ENCODE measurements around the gene UBE2Q1.

Gene UBE2Q1

DNA sequence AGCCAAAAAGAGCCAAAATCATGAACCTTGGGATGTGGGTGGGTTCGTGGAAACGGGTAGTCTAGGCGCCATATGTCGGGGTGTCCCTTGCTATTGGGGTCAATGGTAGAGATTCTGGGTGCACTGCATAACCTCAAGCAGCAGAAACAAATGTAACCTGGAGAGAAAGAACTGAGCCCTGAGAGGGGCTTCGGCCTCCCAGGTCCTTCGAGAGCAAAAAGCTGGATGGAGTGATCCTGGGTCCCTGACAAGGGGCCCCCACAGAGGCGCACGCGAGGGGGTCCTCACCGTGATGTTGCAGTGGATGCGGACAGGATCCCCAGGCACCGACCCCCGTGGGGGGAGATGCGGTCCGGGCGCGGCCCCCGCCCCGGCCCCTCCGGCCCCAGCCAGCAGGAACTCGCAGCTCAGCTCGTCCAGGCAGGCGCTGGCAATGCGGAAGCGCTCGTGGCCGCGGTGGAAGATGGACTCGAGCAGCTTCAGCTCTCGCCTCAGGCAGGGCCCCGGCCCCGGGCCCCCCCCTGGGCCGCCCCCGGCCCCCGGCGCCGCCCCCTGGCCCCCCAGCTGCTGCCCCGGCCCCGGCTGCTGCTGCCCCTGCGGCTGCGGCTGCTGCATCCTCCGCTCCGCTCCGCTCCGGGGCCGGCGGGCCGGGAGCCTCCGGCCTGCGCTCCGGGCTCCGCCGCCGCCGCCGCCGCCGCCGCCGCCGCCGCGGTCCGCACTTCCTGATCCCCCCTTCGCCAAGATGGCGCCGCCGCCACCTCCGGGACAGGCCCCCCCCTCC, at the start of gene UBE2Q1:
Gene UBE2Q1, minus strand, starts transcription at position 724 of the 781 bp plus-strand sequence. Its CDS starts 109 bp downstream, at position 615.
- DNase-seq = peak; percentile 44

DNA sequence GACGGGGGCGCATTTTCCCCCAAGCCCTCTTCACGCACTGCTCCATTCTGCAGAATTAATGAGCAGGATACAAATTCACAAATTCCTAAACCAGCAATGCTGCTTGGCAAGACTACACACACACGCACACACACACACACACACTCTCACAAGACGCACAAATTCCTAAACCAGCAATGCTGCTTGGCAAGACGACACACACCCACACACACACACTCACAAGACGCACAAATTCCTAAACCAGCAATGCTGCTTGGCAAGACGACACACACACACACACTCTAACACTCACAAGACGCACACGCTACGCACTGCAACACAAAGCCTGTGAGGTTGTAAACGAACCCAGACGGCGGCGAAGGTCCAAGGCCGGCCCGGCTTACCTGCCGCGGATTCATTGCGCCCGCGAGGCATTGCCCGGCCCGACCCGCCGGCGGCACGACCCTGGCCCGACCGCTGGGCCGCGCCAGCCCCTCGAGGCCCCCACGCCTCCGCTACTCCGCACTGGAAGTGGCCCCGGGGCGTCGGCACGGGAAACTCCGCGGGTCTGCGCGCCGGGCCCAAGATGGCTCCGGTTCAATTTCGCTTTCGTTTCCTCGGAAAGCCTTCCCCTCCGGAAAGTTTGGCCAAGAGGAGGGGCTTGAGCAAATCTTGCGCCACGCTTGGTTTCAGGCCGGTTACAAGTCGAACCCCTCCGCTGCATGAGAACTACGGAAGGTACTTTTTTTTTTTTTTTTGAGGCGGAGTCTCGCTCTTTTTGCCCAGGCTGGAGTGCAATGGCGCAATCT, 49.3 kb upstream of the UBE2Q1 start, which contains the start of gene ADAR:
Gene ADAR, minus strand, starts transcription at position 578 of the 788 bp plus-strand sequence. Its CDS starts 180 bp downstream, at position 398.
- peak; percentile 89 for DNase-seq

DNA sequence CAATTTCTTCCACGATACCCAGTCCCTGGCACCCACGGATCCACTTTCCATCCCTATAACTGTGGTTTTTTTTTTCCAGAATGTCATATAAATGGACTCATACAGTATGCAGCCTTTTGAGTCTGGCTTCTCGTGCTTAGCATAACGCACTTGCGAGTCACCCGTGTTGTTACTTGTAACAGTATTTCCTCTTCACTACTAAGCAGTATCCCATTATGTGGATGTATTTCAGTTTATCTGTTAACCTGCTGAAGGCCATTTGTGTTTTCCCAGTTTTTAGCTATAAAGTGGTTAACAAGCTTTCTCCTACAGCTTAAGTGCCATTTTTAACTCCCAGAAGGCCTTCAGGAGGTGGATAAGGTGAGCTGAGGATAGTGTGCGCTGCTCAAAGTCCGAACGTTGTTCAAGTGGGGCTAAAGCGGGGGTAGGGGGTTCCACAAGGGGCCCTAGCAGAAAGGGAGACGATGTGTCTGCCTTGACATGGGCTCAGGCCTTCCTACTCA, 48.7 kb upstream of the UBE2Q1 start:
- peak; percentile 16 for DNase-seq

DNA sequence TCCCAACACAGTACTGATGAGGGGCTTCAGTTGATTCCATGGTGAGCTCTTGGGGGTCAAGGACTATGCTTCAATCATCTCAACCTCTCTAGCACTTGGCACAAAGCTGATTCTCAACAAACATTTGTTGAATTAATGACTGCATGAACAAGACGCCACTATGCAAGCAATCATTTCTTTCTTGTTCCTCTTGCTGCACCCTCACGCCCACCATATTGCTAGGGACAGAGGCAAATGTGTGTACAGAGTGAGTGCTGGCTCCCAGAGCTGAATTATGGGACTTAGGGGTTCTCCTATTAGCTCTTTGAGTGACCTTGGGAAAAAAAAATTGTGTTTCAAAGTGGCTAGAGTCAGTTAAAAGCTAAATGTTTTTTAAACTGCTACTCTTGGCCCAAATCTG, 47.1 kb upstream of the UBE2Q1 start:
- no peak for DNase-seq

DNA sequence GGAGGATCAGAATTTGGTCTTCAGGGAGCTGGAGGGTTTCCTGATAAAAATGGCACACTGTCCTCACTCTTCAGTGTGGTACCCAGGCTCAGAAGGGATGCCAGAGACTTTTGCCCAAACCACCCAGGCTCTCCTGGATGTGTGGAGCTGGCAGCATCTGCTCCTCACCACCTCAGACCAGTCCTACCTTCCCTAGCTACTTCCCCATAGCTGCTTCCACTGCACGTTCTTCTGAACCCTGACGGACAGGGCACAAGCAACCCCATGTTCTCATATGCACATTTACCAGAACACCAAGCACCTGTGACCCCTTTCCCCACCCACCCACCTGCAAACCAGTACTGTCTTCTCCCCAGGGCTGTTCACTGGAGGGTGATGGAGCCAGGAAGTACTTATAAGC, 44.9 kb upstream of the UBE2Q1 start:
- DNase-seq = no peak

DNA sequence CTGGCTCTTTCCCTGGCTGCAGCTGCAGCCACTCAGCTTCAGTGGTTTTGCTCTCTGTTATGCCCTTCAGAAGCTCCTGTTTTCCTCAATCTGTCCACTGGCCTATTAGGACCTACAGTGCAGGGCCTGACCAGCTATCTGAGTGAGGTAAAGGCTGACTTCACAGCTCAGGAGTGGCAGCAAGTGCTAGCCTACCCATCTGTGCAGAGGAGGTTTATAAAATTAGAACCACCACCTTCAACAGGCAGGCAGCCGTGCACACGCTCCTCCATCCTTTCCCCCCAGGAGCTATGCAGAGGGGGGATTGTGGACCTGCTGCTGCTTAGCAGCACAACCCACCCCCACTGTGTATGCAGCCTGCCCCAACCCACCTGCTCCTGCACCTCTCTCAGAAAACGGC, 41.2 kb upstream of the UBE2Q1 start:
- DNase-seq = no peak

DNA sequence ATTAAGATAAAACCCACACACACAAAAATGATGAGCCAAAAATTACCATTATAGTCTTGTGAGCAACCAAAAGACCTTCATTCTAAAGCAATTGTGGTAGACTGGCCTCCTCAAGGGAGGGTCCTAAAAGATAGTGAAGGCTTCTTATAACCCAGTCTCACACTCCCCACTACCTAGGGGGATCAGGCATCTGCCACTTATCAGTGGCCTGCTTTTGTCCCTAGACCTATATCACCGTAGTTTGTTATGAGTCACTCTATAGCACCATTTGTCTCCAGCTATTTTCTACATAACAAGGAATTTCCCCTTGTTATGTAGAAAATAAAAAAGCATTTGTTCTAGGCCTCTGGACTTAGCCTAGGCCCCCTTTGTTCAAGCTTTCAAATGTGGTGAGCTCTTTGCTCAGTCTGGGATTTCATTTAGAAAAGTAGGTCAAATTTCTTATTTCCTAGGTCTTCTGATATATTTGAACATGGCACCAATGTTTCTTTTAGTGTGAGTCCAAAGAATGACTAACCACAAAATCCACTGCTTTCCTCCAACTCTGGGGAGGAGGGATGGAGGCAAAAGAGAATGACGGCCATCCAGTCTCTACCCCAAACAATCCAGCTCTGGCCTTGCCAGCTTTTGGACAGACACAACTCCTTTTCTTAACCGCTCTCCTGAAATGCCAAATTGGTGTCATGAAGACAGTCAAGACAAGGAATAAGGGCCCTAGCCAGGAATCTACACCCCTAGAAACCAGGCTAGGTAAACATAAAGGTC, 40.6 kb upstream of the UBE2Q1 start:
- no peak for DNase-seq

DNA sequence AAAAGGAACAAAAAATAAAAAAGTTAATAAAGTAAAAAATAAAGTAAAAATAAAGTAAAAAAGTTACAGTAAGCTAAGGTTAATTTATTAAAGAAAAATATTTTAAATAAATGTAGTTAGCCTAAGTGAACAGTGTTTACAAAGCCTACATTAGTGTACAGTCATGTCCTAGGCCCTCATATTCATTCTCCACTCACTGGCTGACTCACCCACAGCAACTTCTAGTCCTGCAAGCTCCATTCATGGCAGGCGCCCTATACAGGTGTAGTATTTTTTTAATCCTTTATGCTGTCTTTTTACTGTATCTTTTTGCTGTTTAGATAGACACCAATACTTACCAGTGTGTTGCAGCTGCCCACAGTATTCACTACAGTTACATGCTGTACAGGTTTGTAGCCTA, 37.2 kb upstream of the UBE2Q1 start:
- DNase-seq = no peak

DNA sequence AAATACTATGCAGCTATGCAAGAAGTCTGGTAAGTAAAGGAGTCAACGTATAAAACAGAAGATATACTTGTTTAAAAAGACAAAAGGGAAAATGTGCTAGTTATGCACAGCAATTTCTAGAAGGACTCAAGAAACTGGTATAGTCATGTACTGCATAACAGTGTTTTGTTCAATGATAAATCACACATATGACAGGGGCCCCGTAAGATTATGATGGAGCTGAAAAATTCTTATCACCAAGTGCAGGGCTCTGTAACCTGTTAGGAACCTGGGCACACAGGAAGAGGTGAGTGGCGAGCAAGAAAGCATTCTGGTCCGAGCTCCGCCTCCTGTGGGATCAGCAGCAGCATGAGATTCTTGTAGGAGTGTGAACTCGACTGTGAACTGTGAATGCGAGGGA, 36.3 kb upstream of the UBE2Q1 start:
- DNase-seq = no peak

DNA sequence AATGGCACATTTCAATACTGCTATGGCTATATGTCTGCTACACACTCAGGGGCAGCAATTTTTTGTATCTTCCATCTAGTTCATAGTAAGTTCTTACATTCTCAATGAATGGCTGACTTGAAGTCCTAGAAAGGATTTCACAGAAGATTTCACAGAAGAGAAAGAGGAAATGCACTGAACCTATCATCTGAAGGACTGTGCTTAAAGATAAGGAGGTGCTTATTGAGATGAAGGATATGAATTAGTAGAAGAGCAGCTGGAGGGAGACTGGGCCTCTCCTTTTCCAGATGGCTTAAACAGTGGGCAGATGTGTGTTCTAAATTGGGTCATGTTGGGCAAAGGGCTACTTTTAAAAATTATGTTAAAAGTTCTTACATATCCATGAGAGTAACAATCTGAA, 34.9 kb upstream of the UBE2Q1 start:
- no peak for DNase-seq

DNA sequence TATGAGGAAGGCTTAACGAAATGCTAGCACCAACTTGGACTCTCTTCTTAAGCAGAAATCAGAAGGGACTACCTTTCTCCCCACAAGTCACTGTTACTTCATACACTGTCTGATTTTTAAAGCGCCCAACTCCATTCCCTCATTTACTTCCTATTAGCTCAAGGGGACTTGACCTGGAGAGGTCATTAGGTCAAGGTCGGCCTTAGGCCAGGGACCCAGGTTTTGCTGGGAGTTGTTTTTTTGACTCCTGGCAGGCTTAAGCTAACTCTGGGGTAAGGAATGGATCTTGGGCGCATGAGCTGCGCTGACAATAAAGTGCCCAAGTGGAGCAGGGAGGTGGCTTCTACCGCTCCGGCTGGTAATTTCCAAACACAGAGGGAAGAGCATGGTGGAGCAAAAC, 32.7 kb upstream of the UBE2Q1 start:
- no peak for DNase-seq

DNA sequence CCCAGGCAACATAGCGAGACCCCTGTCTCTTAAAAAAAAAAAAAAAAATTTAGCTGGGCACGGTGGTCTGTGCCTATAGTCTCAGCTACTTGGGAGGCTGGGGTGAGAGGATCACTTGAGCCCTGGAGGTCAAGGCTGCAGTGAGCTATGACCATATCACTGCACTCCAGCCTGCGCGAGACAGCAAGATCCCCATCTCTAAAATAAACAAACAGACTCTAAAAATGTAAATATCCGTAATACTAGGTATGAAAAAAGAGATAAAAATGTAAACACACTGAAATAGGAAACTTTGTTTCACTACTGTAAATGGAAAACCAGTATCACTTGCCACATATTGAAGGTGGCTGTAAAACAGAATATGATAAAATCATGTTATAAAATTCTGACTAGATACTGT, 32.3 kb upstream of the UBE2Q1 start:
- no peak for DNase-seq

DNA sequence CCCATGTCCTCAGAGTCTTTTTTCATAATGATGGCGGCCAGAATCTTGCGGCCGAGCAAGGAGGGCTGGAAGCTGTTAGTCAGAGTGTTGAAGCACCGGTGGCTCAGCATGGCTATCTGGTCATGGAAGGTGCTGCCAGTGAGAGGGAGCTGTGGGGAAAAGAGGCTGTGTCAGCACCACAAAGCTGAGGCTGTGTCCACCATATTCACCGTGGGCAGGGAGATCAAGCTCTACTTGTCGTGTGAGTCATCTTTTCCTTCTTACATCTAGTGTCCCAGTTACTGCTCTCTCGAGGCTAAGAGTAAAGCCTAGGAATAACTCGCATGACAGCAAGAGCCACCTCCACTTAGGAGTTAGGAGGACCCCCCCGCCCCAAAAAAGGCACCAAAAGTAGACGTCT, 31.3 kb upstream of the UBE2Q1 start:
- DNase-seq = no peak

DNA sequence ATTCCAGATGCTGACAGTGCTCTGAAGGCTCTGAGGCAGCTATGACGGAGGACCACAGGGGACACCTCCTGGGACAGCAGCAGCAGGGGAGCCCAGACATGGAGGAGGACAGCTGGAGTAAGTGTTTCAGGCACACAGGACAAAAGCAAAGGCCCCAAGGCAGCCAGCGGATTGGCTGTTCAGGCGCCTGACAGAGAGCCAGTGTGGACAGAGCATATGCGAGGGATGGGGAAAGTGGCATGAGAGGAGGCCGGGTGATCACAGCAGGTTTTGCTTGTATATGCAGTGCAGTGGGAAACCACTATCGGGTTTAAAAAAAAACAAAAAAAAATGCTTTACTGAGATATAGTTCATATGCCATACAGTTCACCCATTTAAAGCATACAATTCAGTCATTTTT, 28.2 kb upstream of the UBE2Q1 start:
- DNase-seq = no peak

DNA sequence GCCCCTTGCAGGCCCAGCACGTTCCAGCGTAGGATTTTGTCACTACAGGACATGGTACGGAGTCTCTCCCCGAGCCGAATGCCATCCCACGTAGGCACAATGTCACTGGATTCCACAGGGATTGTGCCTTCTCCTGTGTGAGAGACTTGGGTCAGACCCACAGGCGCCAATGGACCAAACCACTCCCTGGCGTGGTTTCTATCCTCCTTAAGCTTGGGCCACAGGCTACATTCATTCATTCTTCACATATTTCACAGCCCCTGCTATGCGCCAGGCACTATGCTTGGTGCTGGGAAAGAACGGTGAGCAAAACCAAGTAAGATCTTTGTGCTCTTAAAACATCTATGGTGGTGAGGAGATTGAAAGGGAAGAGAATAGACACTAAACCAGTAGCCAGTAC, 27.8 kb upstream of the UBE2Q1 start:
- no peak for DNase-seq

DNA sequence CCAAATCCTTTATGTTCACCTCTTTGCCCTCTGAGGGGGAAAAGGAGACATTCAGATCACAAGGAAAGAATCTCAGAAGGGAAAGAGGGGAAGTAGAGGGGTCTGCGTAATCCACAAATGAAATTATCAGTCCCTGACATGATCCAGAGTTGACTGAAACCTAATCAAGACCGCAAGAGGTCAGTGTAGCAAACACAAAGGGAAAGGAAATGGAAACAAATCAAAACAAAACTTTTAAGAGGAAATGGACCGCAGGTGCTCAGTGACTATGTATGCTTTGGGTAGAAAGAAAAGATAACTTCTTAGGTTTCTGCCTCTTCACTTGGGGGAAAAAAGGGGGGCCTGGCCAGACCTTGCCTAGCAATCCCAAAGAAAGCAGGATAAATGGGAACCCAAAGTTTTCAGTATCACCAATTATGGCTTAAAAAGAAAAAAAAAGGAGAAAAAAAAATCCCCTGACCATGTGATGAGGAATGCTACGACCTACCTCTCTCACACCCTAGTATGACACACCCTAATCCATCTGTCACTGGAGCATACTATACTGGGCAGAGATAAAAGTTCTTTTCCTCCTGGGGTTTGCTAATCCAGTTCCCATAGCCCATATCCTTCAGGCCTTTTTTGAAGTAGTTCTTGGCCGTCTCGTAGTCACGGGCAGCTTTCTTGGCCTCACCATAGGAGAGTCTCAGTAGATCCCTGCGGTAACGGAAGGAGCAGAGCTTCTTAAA, 26.0 kb upstream of the UBE2Q1 start:
- no peak for DNase-seq

DNA sequence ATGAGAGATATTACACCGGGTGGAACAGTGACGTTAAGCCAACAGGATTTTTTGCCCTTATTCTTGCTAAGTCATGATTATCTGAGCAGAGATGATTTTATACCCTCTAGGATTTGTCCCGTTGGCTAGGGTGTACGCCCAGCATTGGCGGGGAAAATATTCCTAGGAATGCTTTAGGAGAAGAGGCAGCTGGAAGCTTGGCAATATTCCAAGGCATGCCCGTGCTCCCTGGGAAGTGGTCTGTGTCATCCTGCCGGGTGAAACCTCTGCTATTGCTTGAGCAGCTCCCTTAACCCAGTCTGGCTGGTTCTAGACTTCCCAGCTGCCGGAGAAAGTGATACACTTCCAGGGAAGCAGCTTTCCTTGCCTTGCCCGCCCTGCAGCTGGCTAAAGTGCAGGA, 25.3 kb upstream of the UBE2Q1 start:
- DNase-seq = no peak

DNA sequence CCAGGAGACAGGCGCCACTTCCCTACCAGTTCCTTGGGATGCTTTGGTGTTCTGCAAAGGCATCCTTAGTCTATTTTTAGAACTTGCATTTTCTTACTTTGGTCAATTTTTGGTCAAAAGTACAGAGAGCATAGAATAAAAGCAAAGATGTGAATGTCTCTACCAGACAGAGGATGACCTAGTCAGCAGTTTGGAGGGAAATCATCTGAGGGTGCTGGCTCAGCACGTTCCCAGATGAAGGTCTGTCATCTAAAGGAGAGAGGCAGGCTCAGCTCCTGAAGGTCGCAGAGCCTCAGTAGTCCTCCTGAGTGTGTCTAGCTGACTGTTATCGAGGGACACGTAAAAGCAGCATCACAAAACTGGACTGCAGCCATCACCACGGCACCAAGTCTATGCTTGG, 24.4 kb upstream of the UBE2Q1 start:
- DNase-seq = no peak

DNA sequence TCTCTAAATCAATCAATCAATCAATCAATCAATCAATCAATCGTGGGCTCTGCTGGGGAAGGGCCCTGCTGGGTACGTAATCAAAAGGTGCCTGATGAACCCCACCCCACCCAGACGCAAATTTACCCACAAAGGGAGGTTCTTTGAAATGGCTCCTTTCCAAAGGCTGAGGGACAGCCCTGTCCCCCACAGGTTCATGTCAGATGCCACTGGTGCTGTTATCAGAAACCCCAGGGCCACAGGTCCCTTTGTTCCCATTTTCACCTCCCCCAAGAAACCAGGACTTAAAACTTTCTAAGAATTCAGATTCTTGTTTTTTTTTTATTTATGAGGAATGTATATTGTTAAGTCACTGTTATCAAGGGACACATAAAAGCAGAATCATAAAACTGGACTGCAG, 23.3 kb upstream of the UBE2Q1 start:
- DNase-seq = no peak

DNA sequence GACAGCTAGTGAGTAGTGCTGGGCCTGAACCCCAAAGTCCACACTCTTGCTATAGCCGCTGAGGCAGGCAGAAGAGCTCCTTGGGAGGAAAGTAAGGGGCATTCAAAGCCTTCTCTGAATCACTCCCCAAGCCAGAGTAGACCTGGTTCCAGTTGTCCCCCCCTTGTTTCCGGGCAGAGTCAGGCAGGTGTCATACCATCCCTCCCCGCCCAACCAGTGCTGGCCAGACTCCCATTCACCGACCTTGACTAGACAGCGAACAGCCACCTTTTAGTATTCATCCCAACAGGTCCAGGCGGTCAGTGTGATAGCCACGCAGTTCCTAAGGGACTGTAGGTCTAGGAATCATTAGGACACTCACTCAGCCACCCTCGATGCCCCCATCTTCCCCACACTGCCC, 20.9 kb upstream of the UBE2Q1 start:
- no peak for DNase-seq

DNA sequence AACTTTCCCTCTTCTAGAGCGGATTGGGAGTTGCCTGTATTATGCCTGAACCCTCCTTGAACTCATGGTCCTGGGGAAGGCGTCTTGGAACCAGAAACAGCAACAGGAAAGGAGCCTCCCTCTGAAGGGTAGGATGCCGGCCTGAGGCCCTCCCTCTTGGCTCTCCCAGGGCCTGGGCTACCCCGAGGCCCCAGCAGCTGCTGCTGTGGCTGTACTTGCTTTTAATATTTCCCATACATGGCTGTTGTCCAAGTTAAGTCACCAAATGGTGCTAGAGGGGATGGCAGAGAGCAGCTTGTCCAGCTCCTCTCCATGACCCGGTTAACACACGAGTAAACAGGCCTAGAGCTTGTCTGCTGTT, 19.6 kb upstream of the UBE2Q1 start:
- DNase-seq = no peak

DNA sequence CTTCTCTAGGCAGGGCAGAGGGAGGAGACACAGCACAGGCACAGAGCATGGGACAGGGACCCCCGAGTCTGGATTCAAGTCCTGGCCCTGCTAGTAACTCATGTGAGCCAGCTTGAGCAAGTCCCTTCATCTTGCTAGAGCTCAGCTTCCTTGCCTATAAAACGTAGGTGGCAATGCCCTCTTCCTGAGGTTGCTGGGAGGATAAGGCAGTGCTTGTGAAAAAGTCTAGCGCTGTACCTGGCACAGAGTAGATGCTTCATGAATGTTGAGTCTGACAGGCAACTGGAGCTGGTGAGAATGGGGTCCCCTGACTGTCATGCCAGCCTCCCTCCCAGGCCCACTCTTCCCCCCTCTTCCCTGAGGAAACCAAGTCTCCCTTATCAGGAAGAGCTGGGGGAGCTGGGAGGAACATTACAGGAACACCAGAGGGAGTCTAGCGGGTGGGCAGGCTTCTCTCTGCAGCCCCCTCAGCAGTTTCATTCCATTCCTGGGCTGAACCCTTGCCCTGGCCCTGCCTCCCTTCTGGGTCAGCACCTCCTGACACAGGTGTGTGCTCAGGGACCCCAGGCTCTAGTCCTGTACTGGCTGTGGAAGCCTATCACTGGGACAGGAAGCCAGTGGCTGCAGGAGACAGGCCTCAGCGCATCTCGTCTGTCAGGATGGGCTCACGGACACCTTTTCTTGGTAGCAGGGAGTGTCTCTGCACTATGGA, 19.0 kb upstream of the UBE2Q1 start:
- no peak for DNase-seq

Measured in CD4-positive, alpha-beta T cell treated with Interleukin-17A for 4 hours (primary cell).